Measurements from ENCODE around the gene RBM48.

The RBM48 gene

DNA sequence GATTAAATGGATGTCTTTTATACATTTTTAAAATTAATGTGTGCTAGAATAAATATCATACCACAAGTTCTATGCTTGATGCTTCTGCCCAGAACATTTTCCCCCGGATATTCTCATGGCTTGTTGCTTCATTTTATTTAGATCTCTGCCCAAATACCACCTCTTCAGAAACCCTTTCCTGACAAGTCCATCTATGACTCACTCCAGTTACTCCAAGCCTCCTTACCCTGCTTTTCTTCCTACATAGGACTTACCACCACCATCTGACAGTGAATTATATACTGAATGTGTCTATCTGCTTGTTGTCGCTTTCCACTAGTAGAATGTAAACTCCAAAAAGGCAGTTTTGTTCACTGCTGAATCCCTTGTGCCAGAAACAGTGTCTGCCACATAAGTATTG, 31.7 kb upstream of the RBM48 start:
- DNase-seq (ENCODE audit: low read depth) = no peak
- TF ChIP-seq, protein P1, sequence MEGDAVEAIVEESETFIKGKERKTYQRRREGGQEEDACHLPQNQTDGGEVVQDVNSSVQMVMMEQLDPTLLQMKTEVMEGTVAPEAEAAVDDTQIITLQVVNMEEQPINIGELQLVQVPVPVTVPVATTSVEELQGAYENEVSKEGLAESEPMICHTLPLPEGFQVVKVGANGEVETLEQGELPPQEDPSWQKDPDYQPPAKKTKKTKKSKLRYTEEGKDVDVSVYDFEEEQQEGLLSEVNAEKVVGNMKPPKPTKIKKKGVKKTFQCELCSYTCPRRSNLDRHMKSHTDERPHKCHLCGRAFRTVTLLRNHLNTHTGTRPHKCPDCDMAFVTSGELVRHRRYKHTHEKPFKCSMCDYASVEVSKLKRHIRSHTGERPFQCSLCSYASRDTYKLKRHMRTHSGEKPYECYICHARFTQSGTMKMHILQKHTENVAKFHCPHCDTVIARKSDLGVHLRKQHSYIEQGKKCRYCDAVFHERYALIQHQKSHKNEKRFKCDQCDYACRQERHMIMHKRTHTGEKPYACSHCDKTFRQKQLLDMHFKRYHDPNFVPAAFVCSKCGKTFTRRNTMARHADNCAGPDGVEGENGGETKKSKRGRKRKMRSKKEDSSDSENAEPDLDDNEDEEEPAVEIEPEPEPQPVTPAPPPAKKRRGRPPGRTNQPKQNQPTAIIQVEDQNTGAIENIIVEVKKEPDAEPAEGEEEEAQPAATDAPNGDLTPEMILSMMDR (IDR thresholded peaks at IDR 0.05; ENCODE audit: low read depth, low read length, missing control alignments) = no peak
- H3K4me3 ChIP-seq (ENCODE audit: low read depth, low read length) = no peak overlapping the region

GRCh38 chr7:92498557-92498956, 30.0 kb upstream of the RBM48 start:
- no peak overlapping the region for H3K4me3 ChIP-seq (ENCODE audit: low read depth, low read length)
- TF ChIP-seq, protein P1 (IDR thresholded peaks at IDR 0.05; ENCODE audit: low read depth, low read length, missing control alignments) = no peak
- no peak for DNase-seq (ENCODE audit: low read depth)

DNA sequence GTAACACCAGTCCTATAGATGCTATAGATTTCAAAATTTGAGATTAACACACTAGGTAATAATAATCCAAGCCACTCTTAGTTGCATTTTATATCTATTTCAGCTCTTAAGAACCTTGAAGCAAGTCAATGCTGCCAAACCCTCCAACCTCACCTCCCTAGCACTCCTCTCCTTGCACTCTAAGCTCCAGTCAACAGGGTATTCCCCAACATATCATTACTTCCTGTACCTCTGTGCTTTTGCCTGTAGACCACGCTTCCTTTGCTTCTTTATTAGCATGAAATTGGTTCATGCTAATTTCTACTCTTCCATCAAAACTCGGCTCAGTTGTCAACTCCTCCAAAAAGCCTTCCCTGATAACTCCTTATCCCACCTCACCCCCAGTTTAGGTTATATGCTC, 24.8 kb upstream of the RBM48 start:
- TF ChIP-seq, protein P1 (IDR thresholded peaks at IDR 0.05; ENCODE audit: low read depth, low read length, missing control alignments) = no peak
- no peak overlapping the region for H3K4me3 ChIP-seq (ENCODE audit: low read depth, low read length)
- no peak for DNase-seq (ENCODE audit: low read depth)

DNA sequence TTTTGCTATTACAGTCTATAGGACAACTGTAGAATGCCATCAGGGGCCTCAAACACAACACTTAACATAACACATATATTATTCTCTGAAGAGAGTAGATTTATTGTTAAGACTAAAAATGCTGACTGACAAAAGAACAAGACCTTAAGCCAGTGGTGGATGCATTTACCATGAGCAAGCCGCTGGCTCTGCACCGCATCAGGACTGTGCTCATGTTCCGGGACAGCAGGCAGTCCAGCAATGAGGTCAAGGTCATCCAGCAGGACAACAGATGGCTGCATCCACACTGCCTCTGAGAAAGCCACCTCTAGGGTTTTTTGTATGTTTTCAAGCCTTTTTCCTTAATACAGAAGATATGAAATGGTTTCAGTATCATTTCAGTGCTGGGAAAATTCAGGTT, 24.0 kb upstream of the RBM48 start:
- no peak overlapping the region for H3K4me3 ChIP-seq (ENCODE audit: low read depth, low read length)
- TF ChIP-seq, protein P1 (IDR thresholded peaks at IDR 0.05; ENCODE audit: low read depth, low read length, missing control alignments) = no peak
- DNase-seq (ENCODE audit: low read depth) = no peak

DNA sequence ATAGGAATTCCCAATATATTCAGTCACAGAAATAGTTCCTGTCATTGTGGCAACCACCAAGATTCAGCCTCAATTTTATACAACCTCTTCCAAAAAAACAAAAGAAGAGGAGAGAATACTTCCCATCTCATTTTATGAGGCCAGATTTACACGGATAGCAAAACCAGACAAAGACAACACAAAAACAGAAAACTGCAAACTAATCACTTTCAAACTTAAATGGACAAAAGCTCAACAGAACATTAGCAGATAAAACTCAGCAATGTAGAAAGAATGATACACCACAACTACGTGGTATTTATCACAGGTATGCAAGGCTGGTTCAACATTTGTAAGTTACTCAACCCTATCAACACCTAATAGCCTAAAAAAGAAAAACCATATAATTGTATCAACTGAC, 22.2 kb upstream of the RBM48 start:
- H3K4me3 ChIP-seq (ENCODE audit: low read depth, low read length) = no peak overlapping the region
- TF ChIP-seq, protein P1 (IDR thresholded peaks at IDR 0.05; ENCODE audit: low read depth, low read length, missing control alignments) = no peak
- no peak for DNase-seq (ENCODE audit: low read depth)

- no peak overlapping the region for H3K4me3 ChIP-seq (ENCODE audit: low read depth, low read length)
- DNase-seq (ENCODE audit: low read depth) = no peak
- TF ChIP-seq, protein P1 (IDR thresholded peaks at IDR 0.05; ENCODE audit: low read depth, low read length, missing control alignments) = no peak
These were observed 19.6 kb upstream of the RBM48 start for GRCh38 chr7:92508946-92509345.

DNA sequence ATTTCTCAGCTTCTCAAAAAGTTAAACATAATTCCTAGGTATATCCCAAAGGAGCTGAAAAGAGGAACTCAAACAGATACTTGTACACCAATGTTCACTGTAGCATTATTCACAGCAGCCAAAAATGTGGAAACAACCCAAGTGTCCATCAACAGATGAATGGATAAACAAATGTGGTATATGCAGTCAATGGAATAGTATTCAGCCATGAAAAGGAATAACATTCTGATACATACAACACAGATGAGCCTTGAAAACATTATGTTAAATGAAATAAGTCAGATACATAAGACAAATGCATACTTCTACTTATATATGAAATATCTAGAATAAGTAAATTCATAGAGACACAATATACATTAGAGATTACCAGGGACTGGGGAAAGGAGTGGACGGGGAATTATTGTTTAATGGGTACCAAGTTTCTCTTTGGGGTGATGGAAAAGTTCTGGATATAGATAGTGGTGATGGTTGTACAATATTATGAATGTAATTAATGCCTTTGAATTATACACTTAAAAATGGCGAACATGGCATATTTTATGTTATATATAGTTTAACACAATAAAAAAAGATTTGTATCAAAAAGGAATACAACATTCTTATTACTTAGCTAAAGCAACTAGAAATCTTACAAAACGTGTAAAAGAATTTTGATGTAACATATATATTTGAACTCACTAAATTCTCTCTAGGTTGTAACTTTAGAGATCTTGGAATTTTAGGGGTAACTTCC, 15.3 kb upstream of the RBM48 start:
- TF ChIP-seq, protein P1 (IDR thresholded peaks at IDR 0.05; ENCODE audit: low read depth, low read length, missing control alignments) = no peak
- DNase-seq (ENCODE audit: low read depth) = no peak
- H3K4me3 ChIP-seq (ENCODE audit: low read depth, low read length) = no peak overlapping the region

All from GM12864 (cell line).